COLO668 (cell line): ENCODE data around the gene ALK.
A peak's percentile ranks its signal among the peaks of the same experiment; 100 is the strongest.
"Not testable (repeated sequence)": the region's sequence is repeated elsewhere in the genome, so short reads cannot be mapped to it uniquely, and the experiment has no call there.

ENCODE experiments used
- DNase-seq: peaks from one replicate; lab custom pipeline; 2025; ENCODE audit not compliant: unreplicated experiment; lab: John Stamatoyannopoulos, UW

ALK gene

DNA sequence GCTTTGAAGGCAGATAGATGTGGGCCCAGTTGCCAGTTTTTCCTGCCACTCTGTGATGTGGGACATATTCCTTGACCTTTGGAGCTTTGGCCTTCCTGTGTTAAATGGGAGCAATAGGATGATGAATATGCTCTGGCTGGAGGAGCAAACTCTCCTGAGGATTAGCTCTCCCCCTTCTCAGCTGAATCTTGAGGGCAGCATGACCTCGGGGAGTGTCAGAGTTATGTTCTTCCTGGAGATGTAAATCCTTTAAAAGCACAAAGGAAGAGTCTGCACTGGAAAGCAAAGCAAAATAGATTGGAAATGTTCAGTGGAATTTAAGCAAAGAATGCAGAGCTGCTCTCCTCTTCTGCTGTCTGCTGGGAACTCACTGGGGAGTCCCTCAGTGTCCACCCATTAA lies 160.1 kb downstream of the ALK start:
- DNase-seq: no peak

- DNase-seq: no peak
These were observed 161.4 kb downstream of the ALK start for GRCh38 chr2:29760008-29760407.

DNA sequence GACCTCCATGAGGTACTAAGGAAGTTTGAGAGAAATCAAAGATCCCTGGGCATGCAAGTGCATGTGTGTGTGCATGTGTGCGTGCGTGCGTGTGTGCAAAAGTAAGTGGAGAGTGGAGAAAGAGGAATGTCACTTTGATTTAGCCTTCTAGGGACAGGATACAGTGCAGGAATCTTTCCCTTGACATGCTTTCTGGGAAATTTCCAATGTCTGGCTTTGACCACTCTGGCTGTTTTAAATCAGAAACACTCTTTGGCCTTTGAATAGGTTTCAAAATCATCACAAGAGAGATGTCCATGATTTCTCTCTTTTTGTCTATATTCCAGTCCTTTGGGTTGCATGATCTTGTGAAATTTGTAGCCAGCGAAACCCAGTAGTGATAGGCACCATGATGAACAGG lies 162.0 kb downstream of the ALK start:
- no peak for DNase-seq

- no peak for DNase-seq
These were observed 165.6 kb downstream of the ALK start for GRCh38 chr2:29755829-29756228.

DNA sequence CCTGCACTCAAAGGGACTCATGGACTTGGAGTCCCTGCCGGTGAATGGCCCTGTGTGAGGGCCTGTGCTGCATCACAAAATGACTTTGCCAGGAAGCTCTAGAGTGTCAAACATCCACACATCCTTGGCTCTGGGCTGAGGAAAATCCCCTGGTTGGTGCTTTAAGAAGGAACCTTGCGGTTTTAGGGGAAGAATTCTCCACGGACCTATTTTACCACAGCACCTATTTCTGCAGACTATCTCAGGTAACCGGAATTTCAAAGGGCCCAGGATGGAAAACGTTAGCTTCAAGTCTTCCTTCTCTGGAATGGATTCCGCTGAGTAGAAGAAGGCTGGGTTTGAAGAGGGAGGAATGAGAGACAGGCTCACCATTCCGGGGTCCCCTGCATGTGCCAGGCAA lies 166.2 kb downstream of the ALK start:
- no peak for DNase-seq

- no peak for DNase-seq
These were observed 167.5 kb downstream of the ALK start for GRCh38 chr2:29753671-29754444.

DNA sequence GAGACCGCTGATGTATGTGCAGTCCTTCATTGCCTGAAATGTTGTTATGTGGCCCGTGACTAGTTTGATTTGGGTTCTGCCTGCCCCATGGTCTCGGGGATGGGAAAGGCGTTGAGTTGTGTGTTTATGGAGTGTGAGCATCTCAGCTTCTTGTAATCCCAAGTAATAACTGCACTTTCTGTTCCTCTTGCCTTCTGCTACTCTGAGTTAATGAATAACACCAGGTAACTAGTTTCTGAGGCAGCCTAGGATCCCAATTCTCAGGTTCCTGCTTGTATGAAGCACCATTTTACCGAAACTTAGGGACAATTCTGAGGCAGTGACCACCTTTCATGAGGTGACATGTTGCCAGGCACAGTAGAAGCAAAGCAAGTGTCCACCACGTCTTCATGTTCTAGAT lies 170.0 kb downstream of the ALK start:
- no peak for DNase-seq

- DNase-seq: not testable (repeated sequence)
These were observed 170.9 kb downstream of the ALK start for GRCh38 chr2:29750463-29750862.

GRCh38 chr2:29749843-29750242 lies 171.5 kb downstream of the ALK start:
- DNase-seq: peak; percentile 25

GRCh38 chr2:29749041-29749440 lies 172.3 kb downstream of the ALK start:
- no peak for DNase-seq

DNA sequence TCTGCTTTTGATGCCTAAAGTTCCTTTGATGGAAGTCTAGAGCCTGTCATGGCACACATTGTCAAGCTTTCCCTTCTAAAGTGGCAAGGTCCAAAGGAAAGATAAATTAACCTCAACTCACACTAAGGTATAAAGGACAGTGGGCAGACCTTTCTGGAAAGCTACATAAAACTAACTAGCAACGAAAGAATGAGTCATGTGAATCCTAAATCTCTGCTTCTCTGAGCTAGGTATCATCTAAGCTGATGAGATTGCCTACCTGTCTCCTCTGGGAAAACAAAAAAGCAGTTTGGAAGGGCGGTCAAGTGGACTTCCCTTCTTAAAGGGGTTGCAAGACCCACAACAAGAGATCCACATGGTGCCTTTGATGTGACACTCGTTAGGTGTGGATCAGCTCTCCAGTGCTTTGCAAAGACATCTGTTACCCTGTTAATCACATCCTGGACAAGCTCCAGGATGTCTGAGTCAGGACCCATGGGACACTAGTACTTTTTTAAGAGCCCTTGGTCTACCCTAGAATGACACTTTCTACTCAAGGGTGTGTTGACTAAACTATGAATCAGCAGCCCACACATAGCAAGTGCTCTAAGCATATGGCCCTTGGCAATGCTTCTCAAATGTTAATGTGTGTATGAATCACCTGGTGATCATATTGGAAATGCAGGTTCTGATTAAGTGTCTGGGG lies 173.5 kb downstream of the ALK start:
- peak; percentile 49 for DNase-seq

DNA sequence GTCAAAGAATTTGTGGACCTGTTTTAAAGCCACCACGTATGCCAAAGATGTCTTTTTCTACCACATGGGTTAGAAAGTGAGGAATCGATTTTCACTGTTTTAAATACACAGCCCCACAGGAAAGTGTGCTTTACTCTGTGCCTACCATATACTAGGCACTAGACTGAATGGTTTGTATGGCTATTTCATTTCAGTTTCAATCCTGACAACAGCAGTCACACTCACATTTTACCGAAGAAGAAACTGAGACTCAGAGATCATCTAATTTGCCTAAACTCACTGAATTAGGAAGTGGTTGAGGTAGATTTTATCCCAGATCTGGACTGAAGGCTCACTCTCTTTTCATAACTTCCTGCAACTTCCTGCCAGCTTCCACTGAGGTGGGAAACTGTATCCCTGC lies 176.4 kb downstream of the ALK start:
- DNase-seq: no peak

GRCh38 chr2:29743516-29743915 lies 177.9 kb downstream of the ALK start:
- no peak for DNase-seq

- no peak for DNase-seq
These were observed 178.7 kb downstream of the ALK start for GRCh38 chr2:29742656-29743055.

DNA sequence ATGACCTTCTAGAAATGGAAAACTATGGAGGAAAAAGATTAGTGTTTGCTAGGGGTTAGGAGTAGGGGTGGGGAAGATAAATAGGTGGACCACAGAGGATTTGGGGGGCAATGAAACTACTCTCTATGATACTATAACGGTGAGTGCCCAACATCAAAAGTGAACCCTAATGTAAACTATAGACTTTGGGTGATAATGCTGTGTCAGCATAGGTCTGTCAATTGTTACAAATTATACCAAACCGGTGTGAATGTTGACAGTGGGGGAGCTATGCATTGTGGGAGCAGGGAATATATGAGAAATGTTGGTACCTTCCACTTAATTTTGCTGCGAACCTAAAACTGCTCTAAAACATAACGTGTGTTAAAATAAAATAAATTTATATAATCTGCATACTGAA lies 180.3 kb downstream of the ALK start:
- no peak for DNase-seq

- DNase-seq: no peak
These were observed 187.4 kb downstream of the ALK start for GRCh38 chr2:29733965-29734364.

DNA sequence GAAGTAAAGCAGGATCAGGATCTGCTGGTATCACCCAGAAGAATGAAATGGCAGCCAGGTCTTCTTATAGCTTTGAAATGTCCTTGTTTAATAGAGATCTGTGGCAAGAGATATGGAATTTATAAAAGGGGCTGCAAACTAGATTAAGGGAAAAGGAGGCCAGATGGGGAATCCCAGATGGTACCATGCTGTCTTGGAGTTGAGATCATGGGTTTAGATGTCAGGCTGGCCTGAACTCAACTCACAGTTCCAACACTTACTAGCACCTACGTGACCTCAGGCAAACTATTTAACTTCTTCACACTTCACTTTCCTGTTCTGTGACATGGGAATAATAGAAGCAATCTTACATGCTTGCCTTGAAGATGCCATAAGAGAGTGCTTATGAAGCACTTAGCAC lies 188.2 kb downstream of the ALK start:
- no peak for DNase-seq

GRCh38 chr2:29731948-29732347 lies 189.4 kb downstream of the ALK start:
- no peak for DNase-seq

GRCh38 chr2:29729932-29730331 lies 191.5 kb downstream of the ALK start:
- no peak for DNase-seq

DNA sequence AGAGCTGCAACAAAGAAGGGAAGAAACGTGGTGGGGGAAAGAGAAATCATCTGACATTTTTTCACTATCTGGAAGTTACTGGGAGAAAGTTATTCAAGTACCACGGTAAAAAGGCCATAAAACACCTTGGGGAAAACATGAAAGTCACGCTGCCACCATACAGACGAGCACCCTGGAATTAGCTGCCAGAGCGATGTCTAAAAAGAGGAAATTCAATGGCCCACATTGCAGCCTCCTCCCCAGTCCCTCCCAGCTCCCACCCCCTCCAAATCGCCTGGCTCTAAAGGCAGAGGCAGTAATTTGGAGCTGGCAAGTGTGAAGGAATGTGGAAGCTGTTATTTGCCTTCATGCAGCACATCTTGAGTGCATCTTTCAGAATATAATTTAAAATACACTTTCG lies 192.0 kb downstream of the ALK start:
- no peak for DNase-seq

DNA sequence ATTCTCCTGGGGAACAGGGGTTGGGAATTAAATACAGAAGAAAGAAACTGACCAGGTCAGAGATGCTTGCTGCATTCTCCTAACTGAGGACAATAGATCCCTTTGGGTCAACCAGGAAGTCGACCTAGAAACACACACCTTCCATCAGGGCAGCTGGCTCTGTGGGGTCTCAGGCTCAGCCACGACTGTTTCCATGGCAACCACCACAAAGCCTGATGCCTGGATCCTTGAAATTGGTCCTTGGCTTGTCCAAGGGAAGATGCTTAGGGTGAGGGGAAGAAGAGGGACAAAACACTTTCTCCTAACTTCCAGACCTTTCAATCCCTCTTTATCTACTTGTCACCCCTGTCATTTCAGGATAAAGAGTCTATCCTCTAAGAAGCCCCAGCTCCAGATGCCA lies 194.4 kb downstream of the ALK start:
- no peak for DNase-seq

GRCh38 chr2:29725610-29726009 lies 195.8 kb downstream of the ALK start:
- DNase-seq: no peak

GRCh38 chr2:29724282-29724681 lies 197.1 kb downstream of the ALK start:
- peak; percentile 21 for DNase-seq
